ENCODE data around the gene TMEM132D. TPM values are rescaled to one million over a fixed set of nuclear protein-coding genes. Genes with fewer than 3 reads are reported as not detected.

TMEM132D gene
- total and polyA plus RNA-seq, 2 of the 4 experiments (the other 2 are of a cell fraction) = not detected

GRCh38 chr12:129494260-129494659, 409.6 kb downstream of the TMEM132D start:
- H3K4me1 ChIP-seq (ENCODE audit: control insufficient read depth, insufficient read depth, low read length) = no peaks in the 10 kb centered on the region
- in situ Hi-C loops (cut with MboI; ENCODE audit: low sequenced_read_pairs) (no loop called here), dilution Hi-C loops (cut with HindIII; ENCODE audit: low sequenced_read_pairs, unreplicated experiment) (no loop called here), intact Hi-C loops (cut with micrococcal nuclease) (no loop called here)
- H3K18ac ChIP-seq (ENCODE audit: low read depth, low read length) = no peak overlapping the region
- no TSS peak for BruUV-seq (replicated peaks)
- no peak overlapping the region for H2BK120ac ChIP-seq (ENCODE audit: low read depth, low read length)
- no peak overlapping the region for H2BK15ac ChIP-seq (ENCODE audit: low read depth, low read length)
- H3K79me1 ChIP-seq (ENCODE audit: low read depth in 1 of 2, low read length in 2 of 2) = no peaks in the 10 kb centered on the region
- no peak for TF ChIP-seq USF2 (IDR thresholded peaks at IDR 0.05; ENCODE audit: low read depth, low read length)
- no peak for TF ChIP-seq SMC3 (IDR thresholded peaks at IDR 0.05; ENCODE audit: low read depth, low read length)
- TF ChIP-seq BHLHE40 (IDR thresholded peaks at IDR 0.05; ENCODE audit: low read depth, low read length) = no peak
- no peak for TF ChIP-seq CHD1 (IDR thresholded peaks at IDR 0.05; ENCODE audit: low read depth, low read length)
- no peak for TF ChIP-seq RCOR1 (IDR thresholded peaks at IDR 0.05; ENCODE audit: insufficient replicate concordance, low read length)
- no peak for TF ChIP-seq MXI1 (IDR thresholded peaks at IDR 0.05; ENCODE audit: borderline replicate concordance, low read depth, low read length)
- no peak for TF ChIP-seq NFE2L2 (IDR thresholded peaks at IDR 0.05; ENCODE audit: low read depth, low read length)
- TF ChIP-seq, protein P1, sequence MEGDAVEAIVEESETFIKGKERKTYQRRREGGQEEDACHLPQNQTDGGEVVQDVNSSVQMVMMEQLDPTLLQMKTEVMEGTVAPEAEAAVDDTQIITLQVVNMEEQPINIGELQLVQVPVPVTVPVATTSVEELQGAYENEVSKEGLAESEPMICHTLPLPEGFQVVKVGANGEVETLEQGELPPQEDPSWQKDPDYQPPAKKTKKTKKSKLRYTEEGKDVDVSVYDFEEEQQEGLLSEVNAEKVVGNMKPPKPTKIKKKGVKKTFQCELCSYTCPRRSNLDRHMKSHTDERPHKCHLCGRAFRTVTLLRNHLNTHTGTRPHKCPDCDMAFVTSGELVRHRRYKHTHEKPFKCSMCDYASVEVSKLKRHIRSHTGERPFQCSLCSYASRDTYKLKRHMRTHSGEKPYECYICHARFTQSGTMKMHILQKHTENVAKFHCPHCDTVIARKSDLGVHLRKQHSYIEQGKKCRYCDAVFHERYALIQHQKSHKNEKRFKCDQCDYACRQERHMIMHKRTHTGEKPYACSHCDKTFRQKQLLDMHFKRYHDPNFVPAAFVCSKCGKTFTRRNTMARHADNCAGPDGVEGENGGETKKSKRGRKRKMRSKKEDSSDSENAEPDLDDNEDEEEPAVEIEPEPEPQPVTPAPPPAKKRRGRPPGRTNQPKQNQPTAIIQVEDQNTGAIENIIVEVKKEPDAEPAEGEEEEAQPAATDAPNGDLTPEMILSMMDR (conservative IDR thresholded peaks at IDR 0.05; ENCODE audit: low read depth, low read length) = no peak
- TF ChIP-seq RFX5 (IDR thresholded peaks at IDR 0.05; ENCODE audit: low read depth, low read length) = no peak
- TF ChIP-seq, protein P2, sequence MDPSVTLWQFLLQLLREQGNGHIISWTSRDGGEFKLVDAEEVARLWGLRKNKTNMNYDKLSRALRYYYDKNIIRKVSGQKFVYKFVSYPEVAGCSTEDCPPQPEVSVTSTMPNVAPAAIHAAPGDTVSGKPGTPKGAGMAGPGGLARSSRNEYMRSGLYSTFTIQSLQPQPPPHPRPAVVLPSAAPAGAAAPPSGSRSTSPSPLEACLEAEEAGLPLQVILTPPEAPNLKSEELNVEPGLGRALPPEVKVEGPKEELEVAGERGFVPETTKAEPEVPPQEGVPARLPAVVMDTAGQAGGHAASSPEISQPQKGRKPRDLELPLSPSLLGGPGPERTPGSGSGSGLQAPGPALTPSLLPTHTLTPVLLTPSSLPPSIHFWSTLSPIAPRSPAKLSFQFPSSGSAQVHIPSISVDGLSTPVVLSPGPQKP (IDR thresholded peaks at IDR 0.05; ENCODE audit: borderline replicate concordance, low read depth, low read length) = no peak
- TF ChIP-seq MAZ (IDR thresholded peaks at IDR 0.05; ENCODE audit: borderline replicate concordance, low read depth, low read length) = no peak
- TF ChIP-seq CEBPB (IDR thresholded peaks at IDR 0.05; ENCODE audit: low read depth, low read length) = no peak
- TF ChIP-seq RAD21 (IDR thresholded peaks at IDR 0.05; ENCODE audit: low read length) = no peak
- TF ChIP-seq POLR2A (IDR thresholded peaks at IDR 0.05; ENCODE audit: low read depth, low read length) = no peak
- TF ChIP-seq MAFK (IDR thresholded peaks at IDR 0.05; ENCODE audit: low read depth, low read length) = no peak
- TF ChIP-seq FOS (IDR thresholded peaks at IDR 0.05; ENCODE audit: low read depth, low read length) = no peak
- H3K27me3 ChIP-seq (ENCODE audit: control insufficient read depth, insufficient read depth, low read length) = no peaks in the 10 kb centered on the region
- DNase-seq = no peak
- H3K56ac ChIP-seq (ENCODE audit: extremely low read depth, insufficient read depth, low read length) = no peak overlapping the region
- no peak overlapping the region for H3K27ac ChIP-seq (ENCODE audit: insufficient read depth, low read length)
- no peak overlapping the region for H4K8ac ChIP-seq (ENCODE audit: low read depth in 2 of 2, low read length in 2 of 2)
- H3K4ac ChIP-seq (ENCODE audit: low read depth, low read length) = no peak overlapping the region
- H4K5ac ChIP-seq (ENCODE audit: low read depth, low read length) = no peak overlapping the region
- H3K9ac ChIP-seq (ENCODE audit: low read depth, low read length) = no peak overlapping the region
- WGBS, 2 experiments (ENCODE audit: extremely low coverage in 2 of 2, insufficient read length in 1 of 2) = no CpG with 5 or more reads among the region's 2 CpGs
- no peaks in the 10 kb centered on the region for H3K9me1 ChIP-seq (ENCODE audit: insufficient read depth, low read length)
- H3K23ac ChIP-seq (ENCODE audit: low read depth, low read length) = no peak overlapping the region
- H3K36me3 ChIP-seq (ENCODE audit: control insufficient read depth, insufficient read depth, low read length) = no peaks in the 10 kb centered on the region
- POLR2A ChIA-PET (ENCODE audit: unreplicated experiment) = no interaction called here
- CTCF ChIA-PET = no interaction called here
- ATAC-seq (ENCODE audit: low read depth) = no peak
- H4K91ac ChIP-seq (ENCODE audit: insufficient read depth, low read depth, low read length) = no peak overlapping the region
- no peak overlapping the region for H2AK9ac ChIP-seq (replicated peaks; ENCODE audit: low read depth, low read length, poor library complexity)
- no peak overlapping the region for H3K14ac ChIP-seq (replicated peaks; ENCODE audit: low read depth, low read length)
- no peak overlapping the region for H3K4me3 ChIP-seq (ENCODE audit: insufficient read depth, low read depth, low read length)
- no peak overlapping the region for H2AFZ ChIP-seq (replicated peaks; ENCODE audit: low read length, poor library complexity)
- no peak overlapping the region for H2BK20ac ChIP-seq (ENCODE audit: low read depth, low read length)
- H3K9me3 ChIP-seq (ENCODE audit: control insufficient read depth, insufficient read depth, low read length) = peaks cover 33% of the 10 kb centered on the region
- no peak overlapping the region for H2BK5ac ChIP-seq (ENCODE audit: low read depth, low read length, poor library complexity, severe bottlenecking)
- no peaks in the 10 kb centered on the region for H4K20me1 ChIP-seq (ENCODE audit: insufficient read depth, low read length)
- no peak overlapping the region for H2AK5ac ChIP-seq (ENCODE audit: low read depth, low read length)
- H3K4me2 ChIP-seq (ENCODE audit: low read depth, low read length) = no peak overlapping the region
